Neural cell (in vitro differentiated cells): ENCODE measurements around the gene CA11. TPM values are rescaled to one million over a fixed set of nuclear protein-coding genes. Genes with fewer than 3 reads are reported as not detected.

Experiments used
- H2AFZ ChIP-seq: fragments of 200-600, 300-800 bp; sonication (generic), shearing (Covaris generic); 2 replicates; pipeline ENCODE4 v1.6.0; 2014; ENCODE audit warnings: low read depth, mild to moderate bottlenecking, antibody characterized with exemption, low read length, moderate library complexity
- H3F3A ChIP-seq: fragments of 200-600 bp; shearing (Covaris generic); 2 replicates; pipeline ENCODE4 v1.6.1; 2016; ENCODE audit warnings: mild to moderate bottlenecking, moderate library complexity, mixed read lengths, antibody characterized with exemption, low read length; ENCODE audit not compliant: insufficient read depth, poor library complexity, severe bottlenecking
- H3K27ac ChIP-seq: fragments of 200-600, 300-800 bp; sonication (generic), shearing (Covaris generic); 2 replicates; pipeline ENCODE4 v1.5.1; 2014; ENCODE audit warnings: mild to moderate bottlenecking, low read length, moderate library complexity
- H3K27me3 ChIP-seq: fragments of 300-800, 200-600 bp; sonication (generic), shearing (Covaris generic); 2 replicates; pipeline ENCODE4 v1.6.0; 2014; ENCODE audit warnings: mild to moderate bottlenecking, low read depth, low read length, moderate library complexity; ENCODE audit not compliant: insufficient read depth
- H3K36me3 ChIP-seq: fragments of 300-800, 200-600 bp; sonication (generic), shearing (Covaris generic); 2 replicates; pipeline ENCODE4 v1.5.1; 2014; ENCODE audit warnings: mild to moderate bottlenecking, antibody characterized with exemption, low read length, moderate library complexity; ENCODE audit not compliant: insufficient read depth
- H3K4me2 ChIP-seq: fragments of 300-800, 200-600 bp; sonication (generic), shearing (Covaris generic); 2 replicates; pipeline ENCODE4 v1.6.0; 2014; ENCODE audit warnings: mild to moderate bottlenecking, low read length
- H3K4me3 ChIP-seq: fragments of 300-800, 200-600 bp; sonication (generic), shearing (Covaris generic); 2 replicates; pipeline ENCODE4 v1.5.1; 2014; ENCODE audit warnings: mild to moderate bottlenecking, low read length, moderate library complexity
- H3K79me2 ChIP-seq: fragments of 200-600 bp; shearing (Covaris generic); replicated peaks from 2 replicates; pipeline ENCODE4 v1.6.0; 2014; ENCODE audit warnings: mild to moderate bottlenecking, low read length, moderate library complexity; ENCODE audit not compliant: insufficient read depth
- H3K9ac ChIP-seq: fragments of 300-800, 200-600 bp; sonication (generic), shearing (Covaris generic); 2 replicates; pipeline ENCODE4 v1.6.1; 2016; ENCODE audit warnings: mild to moderate bottlenecking, low read length, mixed read lengths
- H3K9me2 ChIP-seq: fragments of 200-600 bp; shearing (Covaris generic); 2 replicates; pipeline ENCODE4 v1.6.1; 2016; ENCODE audit warnings: mild to moderate bottlenecking, low read length, mixed read lengths; ENCODE audit not compliant: insufficient read depth
- H3K9me3 ChIP-seq: fragments of 200-600, 300-800 bp; sonication (generic), shearing (Covaris generic); 2 replicates; pipeline ENCODE4 v1.6.1; 2016; ENCODE audit warnings: mild to moderate bottlenecking, mixed run types, low read length, moderate library complexity, mixed read lengths
- H4K20me1 ChIP-seq: fragments of 200-600 bp; shearing (Covaris generic); 2 replicates; pipeline ENCODE4 v1.6.1; 2016; ENCODE audit warnings: mild to moderate bottlenecking, mixed run types; ENCODE audit not compliant: insufficient read depth
- CTCF ChIP-seq: fragments of 450-650 bp; IDR thresholded peaks from 2 replicates; pipeline ENCODE4 v1.5.1; 2014; ENCODE audit warnings: antibody characterized with exemption, mild to moderate bottlenecking, moderate library complexity; ENCODE audit not compliant: poor library complexity, severe bottlenecking
- EP300 ChIP-seq: fragments of 450-650 bp; conservative IDR thresholded peaks from 2 replicates; pipeline ENCODE4 v1.6.1; 2014; ENCODE audit warnings: antibody characterized with exemption, mild to moderate bottlenecking, moderate library complexity; ENCODE audit not compliant: poor library complexity, severe bottlenecking
- EZH2 ChIP-seq: fragments of 200-600, 300-800 bp; shearing (Covaris generic), sonication (generic); IDR thresholded peaks from 2 replicates; pipeline ENCODE4 v1.6.1; 2014; ENCODE audit warnings: antibody characterized with exemption, low read length, borderline replicate concordance, mild to moderate bottlenecking; ENCODE audit not compliant: insufficient read depth, poor library complexity, severe bottlenecking
- MXI1 ChIP-seq: fragments of 450-650 bp; conservative IDR thresholded peaks from 2 replicates; pipeline ENCODE4 v1.6.1; 2014; ENCODE audit warnings: antibody characterized with exemption, mild to moderate bottlenecking; ENCODE audit not compliant: poor library complexity, severe bottlenecking
- POLR2AphosphoS5 ChIP-seq: IDR thresholded peaks from 2 replicates; pipeline ENCODE4 v1.6.1; 2012
- RAD21 ChIP-seq: fragments of 450-650 bp; conservative IDR thresholded peaks from 2 replicates; pipeline ENCODE4 v1.6.1; 2014; ENCODE audit warnings: antibody characterized with exemption, mild to moderate bottlenecking, moderate library complexity
- REST ChIP-seq: IDR thresholded peaks from 2 replicates; pipeline ENCODE4 v1.6.1; 2012; ENCODE audit warnings: borderline replicate concordance
- SMC3 ChIP-seq: fragments of 450-650 bp; conservative IDR thresholded peaks from 2 replicates; pipeline ENCODE4 v1.6.1; 2014; ENCODE audit warnings: antibody characterized with exemption, mild to moderate bottlenecking, moderate library complexity; ENCODE audit not compliant: poor library complexity
- TAF1 ChIP-seq: IDR thresholded peaks from 2 replicates; pipeline ENCODE4 v1.6.1; 2012; ENCODE audit warnings: low read depth
- polyA plus RNA-seq: library from polyadenylated mRNA; depleted of rRNA; stranded (reverse); fragments of >200 nt; gene quantifications from 2 replicates; pipeline ENCODE4 v1.2.3, GENCODE V29; 2014

CA11 gene
- polyA plus RNA-seq, 1 donor from 2014 or later: 108 TPM

- TF ChIP-seq SMC3 (no peak), EP300 (no peak), REST (no peak), EZH2 (no peak), MXI1 (no peak), POLR2AphosphoS5 (no peak), TAF1 (no peak), RAD21 (no peak), CTCF (no peak)
These were observed 55.0 kb downstream of the CA11 start for GRCh38 chr19:48591021-48591420.

GRCh38 chr19:48588670-48589401, 57.2 kb downstream of the CA11 start:
- Histone ChIP-seq H2AFZ (peak overlapping the region; percentile 8), H3K4me3 (peak overlapping the region; percentile 46), H3K79me2 (no peaks in the 10 kb centered on the region), H3K27ac (no peak overlapping the region), H3K36me3 (no peaks in the 10 kb centered on the region), H3K27me3 (peaks cover 4% of the 10 kb centered on the region), H3K4me2 (no peak overlapping the region), H3F3A (no peaks in the 10 kb centered on the region), H3K9me2 (no peaks in the 10 kb centered on the region), H3K9me3 (no peaks in the 10 kb centered on the region), H4K20me1 (no peaks in the 10 kb centered on the region), H3K9ac (no peak overlapping the region)
- TF ChIP-seq POLR2AphosphoS5 (no peak), EZH2 (no peak), REST (no peak), TAF1 (no peak), EP300 (no peak), RAD21 (peak; percentile 62), SMC3 (peak; percentile 78), MXI1 (no peak), CTCF (peak; percentile 80)

More at GRCh38 chr19:48591021-48591420, 55.0 kb downstream of the CA11 start:
- H3K4me3 ChIP-seq: no peak overlapping the region
- no peak overlapping the region for H3K4me2 ChIP-seq
- H3K79me2 ChIP-seq: no peaks in the 10 kb centered on the region
- no peaks in the 10 kb centered on the region for H4K20me1 ChIP-seq
- no peaks in the 10 kb centered on the region for H3F3A ChIP-seq
- H3K27ac ChIP-seq: no peak overlapping the region
- H3K9ac ChIP-seq: no peak overlapping the region
- no peaks in the 10 kb centered on the region for H3K36me3 ChIP-seq
- no peak overlapping the region for H2AFZ ChIP-seq
- H3K9me2 ChIP-seq: no peaks in the 10 kb centered on the region
- H3K9me3 ChIP-seq: no peaks in the 10 kb centered on the region
- H3K27me3 ChIP-seq: peaks cover 4% of the 10 kb centered on the region
